ENCODE results near the gene SLC27A5. TPM values are rescaled to one million over a fixed set of nuclear protein-coding genes. Genes with fewer than 3 reads are reported as not detected.
A peak's percentile ranks its signal among the peaks of the same experiment; 100 is the strongest.

The SLC27A5 gene
- total and polyA plus RNA-seq, 2 of the 13 experiments (the other 11 are each of a cell fraction or from before 2014, with no cell fraction given) = 30.3 to 40.2 TPM

DNA sequence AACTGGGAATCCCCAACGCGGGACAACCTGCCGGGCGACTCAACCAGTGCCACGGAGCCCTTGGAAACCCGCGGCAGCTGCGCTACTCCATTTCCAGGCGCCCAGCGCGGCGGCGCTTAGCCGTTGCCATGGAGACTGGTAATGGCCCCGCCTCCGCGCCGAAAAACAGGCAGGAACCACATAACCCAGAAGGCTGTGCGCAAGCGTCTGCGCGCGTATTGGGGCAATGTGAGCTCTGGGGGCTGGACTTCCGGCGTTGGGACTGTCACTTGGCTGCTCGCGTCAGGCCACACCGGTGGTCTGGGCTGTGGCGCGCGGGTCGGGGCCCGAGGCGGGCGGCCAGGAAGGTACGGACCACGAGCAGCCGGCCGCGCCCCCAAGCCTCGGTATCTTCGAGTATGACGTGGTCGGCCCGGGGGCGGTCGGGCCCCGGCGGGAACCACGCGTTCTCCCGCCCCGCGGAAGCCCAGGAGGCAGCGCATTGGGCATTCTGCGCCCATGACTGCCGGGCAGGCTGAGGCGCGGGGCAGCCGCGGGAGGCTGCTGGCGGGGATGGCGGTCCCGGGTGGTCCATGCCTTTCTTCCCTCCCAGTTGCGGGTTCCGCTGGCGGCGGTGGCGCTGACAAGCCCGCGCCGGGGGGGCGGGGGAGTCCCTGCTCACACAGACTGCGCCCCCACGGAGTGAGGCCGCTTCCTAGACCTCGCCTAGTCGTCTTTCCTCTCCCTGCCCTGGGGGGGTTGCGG, 60.3 kb downstream of the SLC27A5 start, which contains the start of gene ZNF324B (continued):
- TF ChIP-seq, protein P1, sequence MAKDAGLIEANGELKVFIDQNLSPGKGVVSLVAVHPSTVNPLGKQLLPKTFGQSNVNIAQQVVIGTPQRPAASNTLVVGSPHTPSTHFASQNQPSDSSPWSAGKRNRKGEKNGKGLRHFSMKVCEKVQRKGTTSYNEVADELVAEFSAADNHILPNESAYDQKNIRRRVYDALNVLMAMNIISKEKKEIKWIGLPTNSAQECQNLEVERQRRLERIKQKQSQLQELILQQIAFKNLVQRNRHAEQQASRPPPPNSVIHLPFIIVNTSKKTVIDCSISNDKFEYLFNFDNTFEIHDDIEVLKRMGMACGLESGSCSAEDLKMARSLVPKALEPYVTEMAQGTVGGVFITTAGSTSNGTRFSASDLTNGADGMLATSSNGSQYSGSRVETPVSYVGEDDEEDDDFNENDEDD (CRISPR knock-in tag; IDR thresholded peaks at IDR 0.05; ENCODE audit: borderline replicate concordance) = peak; percentile 25; the same call in 1 of the 2 replicates
- TF ChIP-seq MTF1 (CRISPR knock-in tag; IDR thresholded peaks at IDR 0.05) = no peak
- TF ChIP-seq ZNF761 (CRISPR knock-in tag; conservative IDR thresholded peaks at IDR 0.05) = peak; percentile 62; the same call in 1 of the 2 replicates
- no peak for TF ChIP-seq AGO2 (optimal IDR thresholded peaks at IDR 0.05; ENCODE audit: low read depth, low read length)
- no peak for TF ChIP-seq HOXD1 (CRISPR knock-in tag; IDR thresholded peaks at IDR 0.05)
- TF ChIP-seq ZNF441 (CRISPR knock-in tag; IDR thresholded peaks at IDR 0.05; ENCODE audit: borderline replicate concordance) = no peak; the same call in 1 of the 2 replicates
- TF ChIP-seq ZNF552 (CRISPR knock-in tag; IDR thresholded peaks at IDR 0.05; ENCODE audit: borderline replicate concordance) = no peak
- 0 out of 2 replicates have a peak, but pooled peaks have one; percentile 20 for TF ChIP-seq ZNF224 (CRISPR knock-in tag; IDR thresholded peaks at IDR 0.05)
- no peak for TF ChIP-seq MAFF (IDR thresholded peaks at IDR 0.05; ENCODE audit: low read depth, low read length)
- TF ChIP-seq RELA (CRISPR knock-in tag; IDR thresholded peaks at IDR 0.05) = no peak
- no peak for TF ChIP-seq ZNF382 (CRISPR knock-in tag; IDR thresholded peaks at IDR 0.05; ENCODE audit: borderline replicate concordance)
- TF ChIP-seq ZNF562 (CRISPR knock-in tag; IDR thresholded peaks at IDR 0.05; ENCODE audit: borderline replicate concordance) = no peak
- no peak for TF ChIP-seq ZNF496 (CRISPR knock-in tag; IDR thresholded peaks at IDR 0.05; ENCODE audit: insufficient replicate concordance)
- TF ChIP-seq, protein P2, sequence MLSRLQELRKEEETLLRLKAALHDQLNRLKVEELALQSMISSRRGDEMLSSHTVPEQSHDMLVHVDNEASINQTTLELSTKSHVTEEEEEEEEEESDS (CRISPR knock-in tag; IDR thresholded peaks at IDR 0.05; ENCODE audit: borderline replicate concordance) = no peak
- TF ChIP-seq TBL1XR1 (IDR thresholded peaks at IDR 0.05; ENCODE audit: borderline replicate concordance, low read length, partially characterized antibody) = peak; percentile 23
- no peak for TF ChIP-seq KAT2B (IDR thresholded peaks at IDR 0.05; ENCODE audit: borderline replicate concordance, low read depth, low read length)
- no peak for TF ChIP-seq ZNF3 (CRISPR knock-in tag; IDR thresholded peaks at IDR 0.05)
- TF ChIP-seq ZEB1 (IDR thresholded peaks at IDR 0.05; ENCODE audit: insufficient replicate concordance, low read depth) = no peak
- TF ChIP-seq, protein P3, sequence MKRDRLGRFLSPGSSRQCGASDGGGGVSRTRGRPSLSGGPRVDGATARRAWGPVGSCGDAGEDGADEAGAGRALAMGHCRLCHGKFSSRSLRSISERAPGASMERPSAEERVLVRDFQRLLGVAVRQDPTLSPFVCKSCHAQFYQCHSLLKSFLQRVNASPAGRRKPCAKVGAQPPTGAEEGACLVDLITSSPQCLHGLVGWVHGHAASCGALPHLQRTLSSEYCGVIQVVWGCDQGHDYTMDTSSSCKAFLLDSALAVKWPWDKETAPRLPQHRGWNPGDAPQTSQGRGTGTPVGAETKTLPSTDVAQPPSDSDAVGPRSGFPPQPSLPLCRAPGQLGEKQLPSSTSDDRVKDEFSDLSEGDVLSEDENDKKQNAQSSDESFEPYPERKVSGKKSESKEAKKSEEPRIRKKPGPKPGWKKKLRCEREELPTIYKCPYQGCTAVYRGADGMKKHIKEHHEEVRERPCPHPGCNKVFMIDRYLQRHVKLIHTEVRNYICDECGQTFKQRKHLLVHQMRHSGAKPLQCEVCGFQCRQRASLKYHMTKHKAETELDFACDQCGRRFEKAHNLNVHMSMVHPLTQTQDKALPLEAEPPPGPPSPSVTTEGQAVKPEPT (CRISPR knock-in tag; IDR thresholded peaks at IDR 0.05; ENCODE audit: low read depth) = no peak
- no peak for TF ChIP-seq CC2D1A (CRISPR knock-in tag; IDR thresholded peaks at IDR 0.05)
- TF ChIP-seq, protein P4, sequence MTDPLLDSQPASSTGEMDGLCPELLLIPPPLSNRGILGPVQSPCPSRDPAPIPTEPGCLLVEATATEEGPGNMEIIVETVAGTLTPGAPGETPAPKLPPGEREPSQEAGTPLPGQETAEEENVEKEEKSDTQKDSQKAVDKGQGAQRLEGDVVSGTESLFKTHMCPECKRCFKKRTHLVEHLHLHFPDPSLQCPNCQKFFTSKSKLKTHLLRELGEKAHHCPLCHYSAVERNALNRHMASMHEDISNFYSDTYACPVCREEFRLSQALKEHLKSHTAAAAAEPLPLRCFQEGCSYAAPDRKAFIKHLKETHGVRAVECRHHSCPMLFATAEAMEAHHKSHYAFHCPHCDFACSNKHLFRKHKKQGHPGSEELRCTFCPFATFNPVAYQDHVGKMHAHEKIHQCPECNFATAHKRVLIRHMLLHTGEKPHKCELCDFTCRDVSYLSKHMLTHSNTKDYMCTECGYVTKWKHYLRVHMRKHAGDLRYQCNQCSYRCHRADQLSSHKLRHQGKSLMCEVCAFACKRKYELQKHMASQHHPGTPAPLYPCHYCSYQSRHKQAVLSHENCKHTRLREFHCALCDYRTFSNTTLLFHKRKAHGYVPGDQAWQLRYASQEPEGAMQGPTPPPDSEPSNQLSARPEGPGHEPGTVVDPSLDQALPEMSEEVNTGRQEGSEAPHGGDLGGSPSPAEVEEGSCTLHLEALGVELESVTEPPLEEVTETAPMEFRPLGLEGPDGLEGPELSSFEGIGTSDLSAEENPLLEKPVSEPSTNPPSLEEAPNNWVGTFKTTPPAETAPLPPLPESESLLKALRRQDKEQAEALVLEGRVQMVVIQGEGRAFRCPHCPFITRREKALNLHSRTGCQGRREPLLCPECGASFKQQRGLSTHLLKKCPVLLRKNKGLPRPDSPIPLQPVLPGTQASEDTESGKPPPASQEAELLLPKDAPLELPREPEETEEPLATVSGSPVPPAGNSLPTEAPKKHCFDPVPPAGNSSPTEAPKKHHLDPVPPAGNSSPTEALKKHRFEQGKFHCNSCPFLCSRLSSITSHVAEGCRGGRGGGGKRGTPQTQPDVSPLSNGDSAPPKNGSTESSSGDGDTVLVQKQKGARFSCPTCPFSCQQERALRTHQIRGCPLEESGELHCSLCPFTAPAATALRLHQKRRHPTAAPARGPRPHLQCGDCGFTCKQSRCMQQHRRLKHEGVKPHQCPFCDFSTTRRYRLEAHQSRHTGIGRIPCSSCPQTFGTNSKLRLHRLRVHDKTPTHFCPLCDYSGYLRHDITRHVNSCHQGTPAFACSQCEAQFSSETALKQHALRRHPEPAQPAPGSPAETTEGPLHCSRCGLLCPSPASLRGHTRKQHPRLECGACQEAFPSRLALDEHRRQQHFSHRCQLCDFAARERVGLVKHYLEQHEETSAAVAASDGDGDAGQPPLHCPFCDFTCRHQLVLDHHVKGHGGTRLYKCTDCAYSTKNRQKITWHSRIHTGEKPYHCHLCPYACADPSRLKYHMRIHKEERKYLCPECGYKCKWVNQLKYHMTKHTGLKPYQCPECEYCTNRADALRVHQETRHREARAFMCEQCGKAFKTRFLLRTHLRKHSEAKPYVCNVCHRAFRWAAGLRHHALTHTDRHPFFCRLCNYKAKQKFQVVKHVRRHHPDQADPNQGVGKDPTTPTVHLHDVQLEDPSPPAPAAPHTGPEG (CRISPR knock-in tag; IDR thresholded peaks at IDR 0.05) = no peak

Measured in HepG2 (cell line).